Measurements from ENCODE around the gene PNLIPRP1. TPM values are rescaled to one million over a fixed set of nuclear protein-coding genes. Genes with fewer than 3 reads are reported as not detected.
A peak's percentile ranks its signal among the peaks of the same experiment; 100 is the strongest.

Gene PNLIPRP1
- total and polyA plus RNA-seq, 2 experiments from 2014 or later = 0.21 TPM; not detected in 1

GRCh38 chr10:116597543-116597942 lies 6.8 kb downstream of the PNLIPRP1 start:
- no peaks in the 10 kb centered on the region for H3K9me2 ChIP-seq (ENCODE audit: insufficient read depth)
- Mint-ChIP-seq H3K27me3 (ENCODE audit: insufficient read depth, low read depth, poor library complexity) (peaks cover 4% of the 10 kb centered on the region), H3K4me1 (peaks cover 8% of the 10 kb centered on the region; the same call in 2 of the 3 replicates), H3K9me3 (no peaks in the 10 kb centered on the region), H3K27ac (no peak overlapping the region), H3K4me3 (no peak overlapping the region), H3K36me3 (ENCODE audit: low read depth) (no peaks in the 10 kb centered on the region)
- no peak overlapping the region for H3K27ac ChIP-seq (ENCODE audit: low read depth)
- no peaks in the 10 kb centered on the region for H3F3A ChIP-seq (replicated peaks; ENCODE audit: low read depth)
- TF ChIP-seq EZH2 (IDR thresholded peaks at IDR 0.05; ENCODE audit: low read depth, unreplicated experiment) (no peak), CTCF (conservative IDR thresholded peaks at IDR 0.05; ENCODE audit: low read depth in 2 of 2) (0 out of 4 replicates have a peak, but pooled peaks of 1 of the 2 experiments have one; percentile 5)
- no peak overlapping the region for H2AFZ ChIP-seq
- H3K27me3 ChIP-seq (ENCODE audit: insufficient read depth) = no peaks in the 10 kb centered on the region
- no peaks in the 10 kb centered on the region for H3K79me2 ChIP-seq (replicated peaks; ENCODE audit: insufficient read depth)
- H3K4me3 ChIP-seq = no peak overlapping the region
- H3K4me1 ChIP-seq (ENCODE audit: insufficient read depth) = no peaks in the 10 kb centered on the region
- no peaks in the 10 kb centered on the region for H3K36me3 ChIP-seq (ENCODE audit: insufficient read depth)
- H4K20me1 ChIP-seq (replicated peaks; ENCODE audit: insufficient read depth) = no peaks in the 10 kb centered on the region
- ATAC-seq (no peak), DNase-seq (ENCODE audit: low spot score) (no peak)
- no peak overlapping the region; the same call in 1 of the 2 replicates for H3K4me2 ChIP-seq

DNA sequence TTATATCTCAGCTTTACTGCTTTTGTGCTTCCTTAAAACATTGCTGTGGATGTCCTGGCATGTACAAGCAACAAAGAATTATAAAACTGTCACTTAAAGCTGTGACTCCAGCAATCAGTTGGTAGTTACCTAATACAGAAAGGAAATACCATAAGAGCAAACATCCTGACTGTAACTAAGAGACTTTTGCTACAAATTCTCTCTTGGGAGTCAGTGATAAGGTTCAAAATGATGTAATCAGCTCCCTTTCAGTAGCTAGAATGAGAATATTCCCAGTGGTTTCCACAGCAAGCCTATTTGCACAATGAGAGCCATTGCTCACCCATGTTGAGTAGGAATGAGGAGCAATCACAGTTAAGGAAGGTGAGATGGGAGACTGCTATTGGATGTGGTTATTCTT lies 7.6 kb downstream of the PNLIPRP1 start:
- peaks cover 4% of the 10 kb centered on the region for H3K27me3 Mint-ChIP-seq (ENCODE audit: insufficient read depth, low read depth, poor library complexity)
- no peaks in the 10 kb centered on the region for H3K4me1 ChIP-seq (ENCODE audit: insufficient read depth)

More for the DNA sequence above, 7.6 kb downstream of the PNLIPRP1 start:
- no peaks in the 10 kb centered on the region for H3K9me2 ChIP-seq (ENCODE audit: insufficient read depth)
- no peak overlapping the region for H3K27ac Mint-ChIP-seq
- no peak overlapping the region for H2AFZ ChIP-seq
- DNase-seq (ENCODE audit: low spot score) (no peak), ATAC-seq (no peak)
- no peaks in the 10 kb centered on the region for H3K36me3 ChIP-seq (ENCODE audit: insufficient read depth)
- no peaks in the 10 kb centered on the region for H3F3A ChIP-seq (replicated peaks; ENCODE audit: low read depth)
- TF ChIP-seq, protein P1, sequence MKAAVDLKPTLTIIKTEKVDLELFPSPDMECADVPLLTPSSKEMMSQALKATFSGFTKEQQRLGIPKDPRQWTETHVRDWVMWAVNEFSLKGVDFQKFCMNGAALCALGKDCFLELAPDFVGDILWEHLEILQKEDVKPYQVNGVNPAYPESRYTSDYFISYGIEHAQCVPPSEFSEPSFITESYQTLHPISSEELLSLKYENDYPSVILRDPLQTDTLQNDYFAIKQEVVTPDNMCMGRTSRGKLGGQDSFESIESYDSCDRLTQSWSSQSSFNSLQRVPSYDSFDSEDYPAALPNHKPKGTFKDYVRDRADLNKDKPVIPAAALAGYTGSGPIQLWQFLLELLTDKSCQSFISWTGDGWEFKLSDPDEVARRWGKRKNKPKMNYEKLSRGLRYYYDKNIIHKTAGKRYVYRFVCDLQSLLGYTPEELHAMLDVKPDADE (IDR thresholded peaks at IDR 0.05) = no peak
- TF ChIP-seq, protein P2, sequence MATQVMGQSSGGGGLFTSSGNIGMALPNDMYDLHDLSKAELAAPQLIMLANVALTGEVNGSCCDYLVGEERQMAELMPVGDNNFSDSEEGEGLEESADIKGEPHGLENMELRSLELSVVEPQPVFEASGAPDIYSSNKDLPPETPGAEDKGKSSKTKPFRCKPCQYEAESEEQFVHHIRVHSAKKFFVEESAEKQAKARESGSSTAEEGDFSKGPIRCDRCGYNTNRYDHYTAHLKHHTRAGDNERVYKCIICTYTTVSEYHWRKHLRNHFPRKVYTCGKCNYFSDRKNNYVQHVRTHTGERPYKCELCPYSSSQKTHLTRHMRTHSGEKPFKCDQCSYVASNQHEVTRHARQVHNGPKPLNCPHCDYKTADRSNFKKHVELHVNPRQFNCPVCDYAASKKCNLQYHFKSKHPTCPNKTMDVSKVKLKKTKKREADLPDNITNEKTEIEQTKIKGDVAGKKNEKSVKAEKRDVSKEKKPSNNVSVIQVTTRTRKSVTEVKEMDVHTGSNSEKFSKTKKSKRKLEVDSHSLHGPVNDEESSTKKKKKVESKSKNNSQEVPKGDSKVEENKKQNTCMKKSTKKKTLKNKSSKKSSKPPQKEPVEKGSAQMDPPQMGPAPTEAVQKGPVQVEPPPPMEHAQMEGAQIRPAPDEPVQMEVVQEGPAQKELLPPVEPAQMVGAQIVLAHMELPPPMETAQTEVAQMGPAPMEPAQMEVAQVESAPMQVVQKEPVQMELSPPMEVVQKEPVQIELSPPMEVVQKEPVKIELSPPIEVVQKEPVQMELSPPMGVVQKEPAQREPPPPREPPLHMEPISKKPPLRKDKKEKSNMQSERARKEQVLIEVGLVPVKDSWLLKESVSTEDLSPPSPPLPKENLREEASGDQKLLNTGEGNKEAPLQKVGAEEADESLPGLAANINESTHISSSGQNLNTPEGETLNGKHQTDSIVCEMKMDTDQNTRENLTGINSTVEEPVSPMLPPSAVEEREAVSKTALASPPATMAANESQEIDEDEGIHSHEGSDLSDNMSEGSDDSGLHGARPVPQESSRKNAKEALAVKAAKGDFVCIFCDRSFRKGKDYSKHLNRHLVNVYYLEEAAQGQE (IDR thresholded peaks at IDR 0.05; ENCODE audit: unreplicated experiment) = no peak
- TF ChIP-seq ZNF331 (CRISPR knock-in tag; IDR thresholded peaks at IDR 0.05; ENCODE audit: low read depth) = no peak
- no peak for TF ChIP-seq POLR2AphosphoS5 (IDR thresholded peaks at IDR 0.05; ENCODE audit: low read depth)
- no peak for TF ChIP-seq CTCF (conservative IDR thresholded peaks at IDR 0.05; ENCODE audit: low read depth in 2 of 2)
- TF ChIP-seq EZH2 (IDR thresholded peaks at IDR 0.05; ENCODE audit: low read depth, unreplicated experiment) = no peak
- TF ChIP-seq ZNF114 (CRISPR knock-in tag; IDR thresholded peaks at IDR 0.05) = no peak
- TF ChIP-seq STAT1 (IDR thresholded peaks at IDR 0.05; ENCODE audit: unreplicated experiment) = no peak
- no peaks in the 10 kb centered on the region for H3K79me2 ChIP-seq (replicated peaks; ENCODE audit: insufficient read depth)
- no peak overlapping the region for H3K4me3 Mint-ChIP-seq
- no peaks in the 10 kb centered on the region for H3K36me3 Mint-ChIP-seq (ENCODE audit: low read depth)
- H4K20me1 ChIP-seq (replicated peaks; ENCODE audit: insufficient read depth) = no peaks in the 10 kb centered on the region
- H3K4me2 ChIP-seq = no peak overlapping the region
- H3K4me3 ChIP-seq = no peak overlapping the region
- H3K27me3 ChIP-seq (ENCODE audit: insufficient read depth) = no peaks in the 10 kb centered on the region
- no peak overlapping the region for H3K27ac ChIP-seq (ENCODE audit: low read depth)
- H3K9me3 Mint-ChIP-seq = no peaks in the 10 kb centered on the region
- peaks cover 8% of the 10 kb centered on the region; the same call in 2 of the 3 replicates for H3K4me1 Mint-ChIP-seq

Measured in GM23338 (cell line).